GM21515 (cell line): Measurements from ENCODE around the gene RBM48.
"Not testable (repeated sequence)": the region's sequence is repeated elsewhere in the genome, so short reads cannot be mapped to it uniquely, and the experiment has no call there.

Experiments used
- ATAC-seq: cut with Tn5 transposase; IDR thresholded peaks from one replicate; pipeline ENCODE4 v1.9.1; 2021; ENCODE audit not compliant: unreplicated experiment

Gene RBM48

DNA sequence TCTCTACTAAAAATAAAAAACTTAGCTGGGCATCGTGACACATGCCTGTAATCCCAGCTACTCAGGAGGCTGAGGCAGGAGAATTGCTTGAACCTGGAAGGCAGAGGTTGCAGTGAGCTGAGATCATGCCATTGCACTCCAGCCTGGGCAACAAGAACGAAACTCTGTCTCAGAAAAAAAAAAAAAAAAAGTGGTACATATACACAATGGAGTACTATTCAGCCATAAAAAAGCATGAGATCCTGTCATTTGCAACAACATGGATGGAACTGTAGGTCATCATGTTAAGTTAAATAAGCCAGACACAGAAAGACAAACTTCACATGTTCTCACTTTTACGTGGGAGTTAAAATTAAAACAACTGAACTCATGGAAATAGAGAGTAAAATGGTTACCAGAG is 14.9 kb downstream of the RBM48 start:
- ATAC-seq = not testable (repeated sequence)

DNA sequence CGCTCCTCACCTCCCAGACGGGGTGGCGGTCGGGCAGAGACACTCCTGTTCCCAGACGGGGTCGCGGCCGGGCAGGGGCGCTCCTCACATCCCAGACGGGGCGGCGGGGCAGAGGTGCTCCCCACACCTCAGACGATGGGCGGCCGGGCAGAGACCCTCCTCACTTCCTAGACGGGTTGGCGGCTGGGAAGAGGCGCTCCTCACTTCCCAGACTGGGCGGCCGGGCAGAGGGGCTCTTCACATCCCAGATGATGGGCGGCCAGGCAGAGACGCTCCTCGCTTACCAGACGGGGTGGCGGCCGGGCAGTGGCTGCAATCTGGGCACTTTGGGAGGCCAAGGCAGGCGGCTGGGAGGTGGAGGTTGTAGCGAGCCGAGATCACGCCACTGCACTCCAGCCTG is 16.5 kb downstream of the RBM48 start:
- not testable (repeated sequence) for ATAC-seq

DNA sequence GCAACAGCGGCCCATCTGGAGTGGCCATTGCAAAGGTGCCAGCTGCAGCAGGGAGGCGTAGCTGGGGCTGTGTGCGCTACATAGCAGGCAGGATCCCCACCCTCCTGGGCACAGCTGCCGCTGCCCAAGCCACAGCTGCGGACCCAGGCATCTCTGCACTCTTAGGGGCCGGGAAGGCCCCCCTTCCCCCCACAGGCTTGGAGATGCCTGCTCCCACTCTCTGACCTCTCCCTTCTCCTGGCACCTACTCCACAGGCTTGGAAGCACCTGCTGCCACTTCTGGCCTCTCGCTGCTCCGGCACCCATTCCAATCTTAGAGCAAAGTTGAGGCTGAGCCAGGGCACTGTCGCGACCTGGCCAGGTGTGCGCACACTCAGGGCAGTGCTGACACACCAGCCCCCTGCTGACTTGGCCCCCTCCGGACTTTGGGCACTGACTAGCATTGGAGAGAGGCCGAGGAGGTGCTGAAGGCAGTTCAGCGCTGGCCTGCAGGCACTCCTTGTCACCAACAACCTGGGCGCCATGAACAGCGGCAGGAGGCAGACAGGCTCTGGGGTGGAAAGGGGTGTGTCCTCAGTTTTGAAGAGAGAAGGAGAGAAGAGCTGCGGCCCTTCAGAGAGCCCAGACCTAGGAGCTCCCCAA is 18.4 kb downstream of the RBM48 start:
- ATAC-seq = no peak

DNA sequence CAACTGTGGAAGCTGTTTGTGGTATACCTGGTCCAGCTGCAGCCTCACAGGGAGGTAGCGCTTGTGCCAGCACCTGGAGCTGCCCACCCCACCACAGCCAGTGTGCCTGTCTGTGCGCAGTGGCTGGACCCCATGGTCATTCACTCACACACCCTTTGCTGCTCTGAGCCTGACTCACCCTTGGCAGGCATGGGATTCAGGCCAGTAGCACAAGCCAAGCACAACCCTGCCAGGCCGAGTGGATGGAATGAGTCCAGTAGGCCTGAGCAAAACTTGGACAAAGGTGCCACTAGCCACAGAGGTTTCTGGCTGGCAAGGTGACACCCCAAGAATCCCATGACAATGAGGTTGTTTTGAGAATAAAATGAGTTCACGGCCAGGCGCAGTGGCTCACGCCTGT is 19.0 kb downstream of the RBM48 start:
- ATAC-seq = no peak

DNA sequence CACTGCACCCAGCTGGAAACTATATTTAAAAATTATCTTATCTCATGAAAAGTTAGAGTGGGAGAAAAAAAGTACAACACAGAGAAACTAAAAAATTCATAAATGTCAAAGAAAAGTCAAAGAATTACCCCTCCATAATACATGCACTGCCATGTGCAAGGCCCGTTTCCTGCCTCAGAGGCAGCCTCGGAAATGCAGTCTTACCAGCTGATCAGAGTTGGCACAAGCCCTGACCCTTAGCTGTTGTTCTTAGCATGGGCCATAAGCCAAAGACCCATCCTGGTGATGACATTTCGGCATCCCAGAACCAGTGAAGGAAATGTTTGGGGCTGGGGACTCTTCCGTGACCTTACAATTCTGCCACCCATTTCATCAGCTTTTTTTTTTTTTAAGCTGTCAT is 21.6 kb downstream of the RBM48 start:
- no peak for ATAC-seq

DNA sequence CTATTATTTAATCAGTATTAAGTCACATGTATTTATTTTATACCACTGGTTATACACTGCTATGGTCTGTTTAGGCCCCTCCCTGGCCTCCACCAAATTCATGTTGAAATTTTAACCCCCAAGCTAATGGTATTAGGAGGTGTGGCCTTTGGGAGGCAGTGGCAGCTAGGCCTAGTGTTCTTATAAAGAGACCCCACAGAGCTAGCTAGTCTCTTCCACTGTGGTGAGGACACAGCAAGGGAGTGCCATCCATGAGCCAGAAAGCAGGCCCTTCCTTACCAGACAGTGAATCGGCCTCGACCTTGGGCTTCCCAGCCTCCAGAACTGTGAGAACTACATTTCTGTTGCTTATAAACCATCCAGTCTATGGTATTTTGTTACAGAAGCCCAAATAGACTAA is 28.7 kb downstream of the RBM48 start:
- no peak for ATAC-seq

DNA sequence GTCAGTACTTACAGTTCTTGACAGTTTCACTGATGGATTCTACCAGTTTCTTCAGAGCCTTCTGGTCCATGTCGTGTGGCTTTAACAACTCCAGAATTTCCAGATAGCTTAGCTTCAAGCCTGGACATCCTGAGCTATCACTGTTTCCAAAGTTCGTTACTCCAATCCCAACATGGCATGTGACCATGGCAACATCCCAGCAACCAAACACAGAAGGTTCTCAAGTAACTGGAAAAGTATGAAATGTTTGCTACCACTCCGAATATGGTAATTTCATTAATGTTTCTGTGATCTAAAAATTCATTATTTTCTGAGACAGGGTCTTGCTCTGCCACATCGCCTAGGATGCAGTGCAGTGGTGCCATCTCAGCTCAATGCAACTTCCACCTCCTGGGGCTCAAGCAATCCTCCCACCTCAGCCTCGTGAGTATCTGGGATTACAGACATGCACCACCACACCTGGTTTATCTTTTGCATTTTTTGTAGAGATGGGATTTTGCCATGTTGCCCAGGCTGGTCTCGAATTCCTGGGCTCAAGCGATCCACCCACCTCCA is 29.3 kb downstream of the RBM48 start:
- no peak for ATAC-seq

DNA sequence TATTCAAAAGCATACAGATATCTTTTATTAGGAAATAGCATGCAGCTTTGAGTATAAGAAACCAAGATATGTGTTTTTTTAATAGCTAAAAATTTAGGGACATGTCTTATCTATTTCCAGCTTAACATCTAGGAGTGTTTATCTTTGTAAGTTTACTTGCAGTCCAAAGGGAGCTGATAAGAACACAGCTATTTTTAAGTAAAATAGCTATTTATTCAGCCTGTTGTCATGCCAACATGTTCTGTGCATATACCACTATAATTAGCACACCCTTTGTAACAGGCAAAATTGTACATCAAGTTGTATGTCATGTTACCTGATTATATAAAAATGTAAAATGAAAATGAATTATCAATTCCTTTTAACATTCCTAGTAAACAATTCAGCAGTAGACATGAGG is 32.0 kb downstream of the RBM48 start:
- ATAC-seq = no peak

DNA sequence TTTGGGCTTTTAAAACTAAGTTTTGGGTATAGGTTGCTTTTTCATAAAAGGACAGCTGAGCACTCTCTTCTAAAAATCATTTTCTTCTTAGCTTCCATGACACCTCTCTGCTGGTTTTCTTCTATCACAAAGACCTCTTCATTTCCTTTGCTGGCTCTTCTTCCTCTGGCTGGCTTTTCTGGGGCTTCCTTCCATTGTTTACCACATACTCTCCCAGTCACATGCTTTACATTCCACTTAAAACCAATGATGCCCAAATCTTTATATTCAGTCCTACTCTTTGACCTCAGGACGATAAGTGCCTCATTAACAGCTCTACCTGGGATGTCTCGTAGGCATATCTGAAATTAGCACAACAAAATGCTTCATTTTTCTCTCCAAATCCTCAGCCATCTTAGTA is 34.8 kb downstream of the RBM48 start:
- no peak for ATAC-seq

DNA sequence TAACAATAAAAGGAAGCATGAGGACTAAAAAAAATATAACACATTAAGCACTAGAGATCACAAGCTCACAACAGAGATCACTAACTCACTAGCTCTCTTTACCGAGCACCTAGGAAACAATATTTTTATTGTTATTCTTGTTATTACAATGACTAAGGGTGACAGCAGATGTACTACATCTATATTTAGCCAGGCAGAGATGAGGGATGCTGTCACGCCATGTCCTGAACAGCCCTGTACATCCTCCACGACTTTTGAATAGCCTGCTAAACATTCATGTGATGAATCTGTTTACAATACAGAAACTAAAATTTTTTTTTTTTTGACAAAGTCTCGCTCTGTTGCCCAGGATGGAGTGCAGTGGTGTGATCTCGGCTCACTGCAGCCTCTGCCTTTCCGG is 38.9 kb downstream of the RBM48 start:
- ATAC-seq = no peak

DNA sequence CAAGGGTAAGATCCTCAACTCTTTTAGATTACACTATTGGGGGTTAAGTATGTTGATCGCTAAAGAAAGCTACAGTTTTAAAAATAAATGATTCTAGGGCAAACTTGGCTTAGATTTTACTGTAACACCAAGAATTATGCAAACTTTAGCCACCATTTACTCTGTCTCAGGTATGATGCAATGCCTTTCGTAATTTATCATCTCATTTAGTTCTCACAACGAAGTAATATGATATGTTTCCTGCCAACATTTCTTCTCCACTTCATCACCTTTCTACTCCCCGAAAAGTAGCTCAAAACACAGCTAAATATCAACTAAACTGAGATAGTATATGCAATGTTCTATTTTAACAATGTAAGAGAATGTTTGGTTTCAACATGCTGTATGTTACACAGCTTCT is 40.5 kb downstream of the RBM48 start:
- no peak for ATAC-seq

DNA sequence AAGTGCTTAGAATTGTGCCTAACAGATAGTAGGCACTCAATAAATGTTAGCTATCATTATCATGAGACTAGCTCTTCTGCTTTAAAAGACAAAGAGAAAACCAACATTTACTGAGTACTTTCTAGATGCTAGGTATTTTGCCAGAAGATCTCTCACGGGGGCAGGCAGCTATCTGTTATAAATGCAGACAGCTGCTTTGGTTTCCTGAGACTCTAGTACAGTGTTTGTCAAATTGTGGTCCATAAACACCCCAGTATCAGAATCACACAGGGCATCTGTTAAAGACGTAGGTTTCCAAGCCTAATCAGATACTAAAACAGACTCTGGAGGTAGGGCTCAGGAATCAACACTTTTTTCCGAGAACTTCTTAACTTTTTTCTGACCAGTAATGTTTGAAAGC is 47.7 kb downstream of the RBM48 start:
- no peak for ATAC-seq

DNA sequence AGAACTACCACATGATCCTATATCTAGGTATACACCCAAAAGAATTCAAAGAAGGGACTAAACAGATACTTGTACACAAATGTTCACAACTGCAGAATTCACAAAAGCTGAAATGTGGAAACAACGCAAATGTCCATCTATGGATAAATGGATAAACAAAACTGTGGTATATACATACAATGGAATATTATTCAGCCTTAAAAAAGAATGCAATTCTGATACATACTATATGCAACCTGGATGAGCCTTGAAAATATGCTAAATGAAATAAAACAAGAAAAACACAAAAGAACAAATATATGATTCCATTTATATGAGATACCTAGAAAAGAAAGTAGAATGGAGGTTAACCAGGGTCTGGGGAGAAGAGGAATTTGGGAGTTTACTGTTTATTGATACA is 54.4 kb downstream of the RBM48 start:
- ATAC-seq = no peak

DNA sequence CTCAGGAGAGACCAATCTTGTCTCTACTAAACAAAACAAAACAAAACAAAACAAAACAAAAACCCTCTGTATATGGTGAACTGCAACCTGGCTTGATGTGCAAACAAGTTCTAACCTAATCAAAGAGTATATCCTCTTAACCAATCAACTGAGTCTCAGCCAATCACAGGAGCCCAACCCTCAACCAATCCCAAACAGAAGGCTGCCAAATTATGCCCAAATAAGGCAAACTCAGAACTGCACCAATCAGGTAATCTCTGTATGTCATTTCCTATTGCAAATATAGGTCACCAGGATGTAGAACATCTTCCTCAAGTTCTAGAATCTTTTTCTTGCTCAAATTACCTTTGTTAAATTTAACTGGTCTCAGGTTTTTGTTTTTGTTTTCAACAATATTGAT is 56.4 kb downstream of the RBM48 start:
- ATAC-seq = no peak

DNA sequence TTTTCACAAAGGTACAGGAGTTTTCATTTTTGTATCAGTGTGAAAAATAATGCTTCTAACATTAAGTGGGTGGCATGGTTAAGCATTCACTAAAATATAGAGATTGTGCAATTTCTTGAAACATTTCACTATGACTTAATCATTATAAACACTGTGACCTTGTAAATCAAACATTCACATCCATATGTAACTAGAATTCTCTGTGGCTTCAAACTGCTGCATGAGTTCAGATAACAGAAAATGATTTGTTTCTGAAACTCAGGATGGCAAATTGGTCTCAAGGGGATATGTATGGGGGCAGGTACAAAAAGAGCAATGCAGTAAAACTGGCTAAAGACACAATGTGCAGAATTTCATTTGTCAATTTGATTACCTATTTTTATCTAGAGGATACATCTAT is 57.8 kb downstream of the RBM48 start:
- ATAC-seq = no peak

DNA sequence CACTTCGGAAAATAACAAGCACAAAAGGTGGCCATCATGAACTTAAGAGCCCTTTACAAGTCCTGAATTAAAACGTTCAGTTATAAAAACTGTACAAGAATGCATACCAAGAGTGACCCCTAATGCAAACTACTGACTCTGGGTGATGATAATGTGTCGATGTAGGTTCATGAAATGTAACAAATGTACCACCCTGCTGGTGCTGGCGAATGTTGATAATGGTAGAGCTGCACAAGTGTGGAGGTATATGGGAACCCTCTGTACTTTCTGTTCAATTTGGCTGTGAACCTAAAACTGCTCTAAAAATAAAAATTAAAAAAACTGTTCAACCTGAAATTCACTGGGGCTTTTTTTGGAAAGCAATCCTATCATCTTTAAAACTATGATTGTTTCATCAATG is 58.2 kb downstream of the RBM48 start:
- no peak for ATAC-seq
